Aorta (tissue), 5 donors: ENCODE results near the gene BRMS1L. TPM values are rescaled to one million over a fixed set of nuclear protein-coding genes. Genes with fewer than 3 reads are reported as not detected.

ENCODE experiments used
- ATAC-seq: fragments of 200-7000 bp; cut with Tn5 transposase; one replicate; pipeline ENCODE4 v1.9.1; 2022; ENCODE audit warnings: moderate library complexity; ENCODE audit not compliant: low FRiP score
- DNase-seq, 2 donors: peaks; one replicate each; pipeline ENCODE4 v3.0.0-alpha.2; 2020
- H3K27ac ChIP-seq, 2 donors: one replicate each; pipeline ENCODE4 v1.5.1; 2013; ENCODE audit warnings: low read length in 2 of 2, mild to moderate bottlenecking in 2 of 2, moderate library complexity in 2 of 2, control low read depth in 1 of 2, inconsistent platforms in 1 of 2, low read depth in 1 of 2
- H3K27me3 ChIP-seq, 2 donors: one replicate each; pipeline ENCODE4 v1.6.1; 2013; ENCODE audit warnings: control low read depth in 1 of 2, low read length in 1 of 2, mild to moderate bottlenecking in 1 of 2, moderate library complexity in 1 of 2; ENCODE audit not compliant: insufficient read depth in 2 of 2, control insufficient read depth in 1 of 2
- H3K36me3 ChIP-seq, 2 donors: one replicate each; pipeline ENCODE4 v1.6.1; 2013; ENCODE audit warnings: control low read depth in 1 of 2, low read length in 1 of 2, mild to moderate bottlenecking in 1 of 2; ENCODE audit not compliant: insufficient read depth in 2 of 2, control insufficient read depth in 1 of 2
- H3K4me1 ChIP-seq, 2 donors: one replicate each; pipeline ENCODE4 v1.6.1; 2013; ENCODE audit warnings: low read length in 2 of 2, control low read depth in 1 of 2, mild to moderate bottlenecking in 1 of 2, moderate library complexity in 1 of 2; ENCODE audit not compliant: insufficient read depth in 2 of 2, control insufficient read depth in 1 of 2
- H3K4me3 ChIP-seq, 2 donors: one replicate each; pipeline ENCODE4 v1.5.1; 2013; ENCODE audit warnings: low read length in 2 of 2, control low read depth in 1 of 2, mild to moderate bottlenecking in 1 of 2
- H3K9me3 ChIP-seq: one replicate; pipeline ENCODE4 v1.6.1; 2013; ENCODE audit warnings: mild to moderate bottlenecking, low read length; ENCODE audit not compliant: control insufficient read depth
- WGBS, 2 donors: extraction: QIAGEN DNeasy Blood & Tissue Kit; methylation state at CpG; one replicate each; pipeline ENCODE4 v1.1.7; 2013; 5-methylcytosine and 5-hydroxymethylcytosine counted together
- intact Hi-C, 2 donors: fragments of 100-400 bp; cut with DNase I; formaldehyde crosslinking; loops; one replicate each; pipeline versions ENCODE4 v1.14.2 to v1.15.0; 2022
- polyA plus RNA-seq, 2 donors: library from polyadenylated mRNA; stranded (reverse); fragments of 200-250 nt; gene quantifications; one replicate each; pipeline ENCODE4 v1.2.3, GENCODE V29; 2013
- total RNA-seq, 2 donors: library from RNA; stranded (reverse); fragmentation: NEBNext Ultra II Directional; extraction: Animal tissue kit (Norgen Biotek cat#: 25700); gene quantifications; one replicate each; pipeline ENCODE4 v1.2.1, GENCODE V29; 2021
- donor health status: healthy with polysubstance abuse.
- donor health status: Bipolar disorder and iron deficiency.
- donor health status: DM: no; HTN: no; CAD: no.
- donor health status: DM: no; HTN: no; CAD: no.
- donor health status: DM: yes; HTN: yes; CAD: no.

Gene BRMS1L
- total and polyA plus RNA-seq, 4 donors: 9.6 to 20.9 (median 14.2) TPM

GRCh38 chr14:35867280-35867629 lies 41.1 kb downstream of the BRMS1L start:
- 1 to 4% methylated on average over 2 of the region's 2 CpGs for WGBS, 2 donors
- Histone ChIP-seq H3K4me1 (no peaks in the 10 kb centered on the region), H3K27ac (peak overlapping the region in 1 of 2 donors; percentile 70), H3K4me3 (no peak overlapping the region), H3K27me3 (no peaks in the 10 kb centered on the region), H3K9me3 (no peaks in the 10 kb centered on the region), H3K36me3 (peaks cover 0 to 2% of the 10 kb centered on the region in 2 donors)
- no peak for DNase-seq
- intact Hi-C loops: loop anchor here in 1 of 2 donors (5.0 kb wide), 1 partner anchor 40 kb away; the partner anchor contains the start of gene BRMS1L
- no peak for ATAC-seq

- ATAC-seq: no peak
- intact Hi-C loops: loop anchor here in 1 of 2 donors (10.0 kb wide), 1 partner anchor 500 kb away; no protein-coding TSS in a partner anchor
- H3K4me3 ChIP-seq: no peak overlapping the region
- no peak overlapping the region for H3K27ac ChIP-seq
- H3K4me1 ChIP-seq: no peaks in the 10 kb centered on the region
- H3K36me3 ChIP-seq: no peaks in the 10 kb centered on the region
- 59 to 64% methylated on average over 2 of the region's 2 CpGs for WGBS, 2 donors
- H3K9me3 ChIP-seq: no peaks in the 10 kb centered on the region
- DNase-seq: no peak
- H3K27me3 ChIP-seq: no peaks in the 10 kb centered on the region
Measured at GRCh38 chr14:35875296-35875695, 49.2 kb downstream of the BRMS1L start.

- 80 to 89% methylated on average over 3 of the region's 3 CpGs for WGBS, 2 donors
- ATAC-seq (no peak), DNase-seq (no peak)
- intact Hi-C loops: loop anchor here in 1 of 2 donors (10.0 kb wide), 1 partner anchor 498 kb away; no protein-coding TSS in a partner anchor
- Histone ChIP-seq H3K27ac (no peak overlapping the region), H3K4me3 (no peak overlapping the region), H3K4me1 (no peaks in the 10 kb centered on the region), H3K36me3 (no peaks in the 10 kb centered on the region), H3K27me3 (no peaks in the 10 kb centered on the region), H3K9me3 (no peaks in the 10 kb centered on the region)
Measured at GRCh38 chr14:35877276-35877675, 51.1 kb downstream of the BRMS1L start.

GRCh38 chr14:35878272-35879150 lies 52.4 kb downstream of the BRMS1L start:
- 13 to 17% methylated on average over 9 of the region's 9 CpGs for WGBS, 2 donors
- intact Hi-C loops: loop anchor here in 1 of 2 donors (10.0 kb wide), 1 partner anchor 496 kb away; no protein-coding TSS in a partner anchor
- peak overlapping the region in 1 of 2 donors; percentile 45 for H3K27ac ChIP-seq
- no peaks in the 10 kb centered on the region for H3K36me3 ChIP-seq
- ATAC-seq: peak; percentile 69
- H3K4me1 ChIP-seq: no peaks in the 10 kb centered on the region
- H3K27me3 ChIP-seq: no peaks in the 10 kb centered on the region
- peak in 1 of 2 donors; percentile 56 for DNase-seq
- no peaks in the 10 kb centered on the region for H3K9me3 ChIP-seq
- no peak overlapping the region for H3K4me3 ChIP-seq

GRCh38 chr14:35879151-35879648 lies 53.1 kb downstream of the BRMS1L start:
- no peak for ATAC-seq
- Histone ChIP-seq H3K36me3 (no peaks in the 10 kb centered on the region), H3K27me3 (no peaks in the 10 kb centered on the region), H3K27ac (no peak overlapping the region), H3K9me3 (no peaks in the 10 kb centered on the region), H3K4me3 (no peak overlapping the region), H3K4me1 (no peaks in the 10 kb centered on the region)
- no peak for DNase-seq
- intact Hi-C loops: loop anchor here in 1 of 2 donors (10.0 kb wide), 1 partner anchor 496 kb away; no protein-coding TSS in a partner anchor
- 21 to 39% methylated on average over 2 of the region's 2 CpGs for WGBS, 2 donors

GRCh38 chr14:35879654-35880249 lies 53.6 kb downstream of the BRMS1L start:
- intact Hi-C loops: loop anchor here in 1 of 2 donors (10.0 kb wide), 1 partner anchor 495 kb away; no protein-coding TSS in a partner anchor

GRCh38 chr14:35881280-35881679 lies 55.1 kb downstream of the BRMS1L start:
- H3K4me1 ChIP-seq: no peaks in the 10 kb centered on the region
- no peaks in the 10 kb centered on the region for H3K27me3 ChIP-seq
- ATAC-seq (no peak), DNase-seq (no peak)
- H3K9me3 ChIP-seq: no peaks in the 10 kb centered on the region
- no peak overlapping the region for H3K4me3 ChIP-seq
- intact Hi-C loops: no loop called here
- 90 to 93% methylated on average over 2 of the region's 2 CpGs for WGBS, 2 donors
- H3K36me3 ChIP-seq: no peaks in the 10 kb centered on the region
- H3K27ac ChIP-seq: no peak overlapping the region

More at GRCh38 chr14:35879654-35880249, 53.6 kb downstream of the BRMS1L start:
- DNase-seq (no peak), ATAC-seq (no peak)
- no peak overlapping the region for H3K27ac ChIP-seq
- H3K9me3 ChIP-seq: no peaks in the 10 kb centered on the region
- H3K4me3 ChIP-seq: no peak overlapping the region
- no peaks in the 10 kb centered on the region for H3K27me3 ChIP-seq
- WGBS, 2 donors: 70 to 83% methylated on average over 1 of the region's 1 CpG
- no peaks in the 10 kb centered on the region for H3K4me1 ChIP-seq
- no peaks in the 10 kb centered on the region for H3K36me3 ChIP-seq

GRCh38 chr14:35883677-35884293 lies 57.6 kb downstream of the BRMS1L start:
- Histone ChIP-seq H3K9me3 (no peaks in the 10 kb centered on the region), H3K27me3 (no peaks in the 10 kb centered on the region), H3K27ac (no peak overlapping the region), H3K4me3 (no peak overlapping the region), H3K36me3 (no peaks in the 10 kb centered on the region), H3K4me1 (no peaks in the 10 kb centered on the region)
- intact Hi-C loops: no loop called here
- ATAC-seq (no peak), DNase-seq (no peak)
- 34 to 41% methylated on average over 7 of the region's 7 CpGs for WGBS, 2 donors
